ENCODE measurements around the gene QRFP.

DNA sequence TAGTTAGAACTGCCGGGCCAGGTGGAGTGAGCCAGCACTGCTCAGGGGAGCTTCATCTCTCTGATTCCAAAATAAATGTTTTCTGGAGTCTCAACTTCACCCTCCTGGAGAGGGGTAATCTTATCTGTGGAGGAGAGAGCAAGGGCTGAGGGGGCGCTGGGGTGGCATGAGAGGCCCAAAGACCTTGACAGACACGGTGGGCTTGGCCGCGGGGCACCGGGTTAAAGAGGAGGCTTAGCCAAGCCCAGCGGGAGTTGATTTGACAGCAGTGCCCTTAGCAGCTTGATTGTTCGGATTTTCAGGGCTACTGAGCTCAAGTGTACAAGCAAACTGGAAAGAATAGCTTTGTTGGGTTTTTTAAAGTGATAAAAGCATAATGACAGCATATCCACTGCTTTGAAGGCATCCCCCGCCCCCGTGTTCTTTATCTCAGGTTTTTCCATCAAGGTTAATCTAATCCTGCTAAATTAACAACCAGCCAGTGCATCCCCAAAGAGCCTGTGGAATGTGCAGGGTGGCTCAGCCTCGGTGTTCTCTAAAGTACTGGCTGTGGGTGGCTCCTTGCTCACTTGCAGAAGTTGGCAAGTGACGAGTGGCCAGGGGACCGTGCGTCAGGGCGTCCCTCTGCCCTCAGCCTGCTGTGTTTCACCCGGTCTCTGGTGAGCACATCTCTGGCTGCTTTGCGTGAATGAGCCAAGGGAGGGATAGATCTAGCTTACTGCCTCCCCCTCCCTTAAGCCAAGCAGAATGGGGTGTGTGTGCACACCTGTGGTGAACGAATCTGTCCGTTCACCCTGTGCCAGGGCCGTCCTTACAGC is 5.5 kb downstream of the QRFP start:
- TF ChIP-seq, protein P1, sequence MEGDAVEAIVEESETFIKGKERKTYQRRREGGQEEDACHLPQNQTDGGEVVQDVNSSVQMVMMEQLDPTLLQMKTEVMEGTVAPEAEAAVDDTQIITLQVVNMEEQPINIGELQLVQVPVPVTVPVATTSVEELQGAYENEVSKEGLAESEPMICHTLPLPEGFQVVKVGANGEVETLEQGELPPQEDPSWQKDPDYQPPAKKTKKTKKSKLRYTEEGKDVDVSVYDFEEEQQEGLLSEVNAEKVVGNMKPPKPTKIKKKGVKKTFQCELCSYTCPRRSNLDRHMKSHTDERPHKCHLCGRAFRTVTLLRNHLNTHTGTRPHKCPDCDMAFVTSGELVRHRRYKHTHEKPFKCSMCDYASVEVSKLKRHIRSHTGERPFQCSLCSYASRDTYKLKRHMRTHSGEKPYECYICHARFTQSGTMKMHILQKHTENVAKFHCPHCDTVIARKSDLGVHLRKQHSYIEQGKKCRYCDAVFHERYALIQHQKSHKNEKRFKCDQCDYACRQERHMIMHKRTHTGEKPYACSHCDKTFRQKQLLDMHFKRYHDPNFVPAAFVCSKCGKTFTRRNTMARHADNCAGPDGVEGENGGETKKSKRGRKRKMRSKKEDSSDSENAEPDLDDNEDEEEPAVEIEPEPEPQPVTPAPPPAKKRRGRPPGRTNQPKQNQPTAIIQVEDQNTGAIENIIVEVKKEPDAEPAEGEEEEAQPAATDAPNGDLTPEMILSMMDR (conservative IDR thresholded peaks at IDR 0.05 in 1 of 2, IDR thresholded peaks at IDR 0.05 in 1 of 2; ENCODE audit: low read depth in 1 of 2, low read length in 2 of 2): no peak
- TF ChIP-seq EZH2 (IDR thresholded peaks at IDR 0.05; ENCODE audit: low read length, missing control alignments): no peak

Data from fibroblast of lung (primary cell).